ENCODE results near the gene CCDC40. TPM values are rescaled to one million over a fixed set of nuclear protein-coding genes. Genes with fewer than 3 reads are reported as not detected.

Gene CCDC40
- total and polyA plus RNA-seq, 2 donors (not counting 1 experiment from before 2014, with no cell fraction given): 0.63 to 3.2 TPM

DNA sequence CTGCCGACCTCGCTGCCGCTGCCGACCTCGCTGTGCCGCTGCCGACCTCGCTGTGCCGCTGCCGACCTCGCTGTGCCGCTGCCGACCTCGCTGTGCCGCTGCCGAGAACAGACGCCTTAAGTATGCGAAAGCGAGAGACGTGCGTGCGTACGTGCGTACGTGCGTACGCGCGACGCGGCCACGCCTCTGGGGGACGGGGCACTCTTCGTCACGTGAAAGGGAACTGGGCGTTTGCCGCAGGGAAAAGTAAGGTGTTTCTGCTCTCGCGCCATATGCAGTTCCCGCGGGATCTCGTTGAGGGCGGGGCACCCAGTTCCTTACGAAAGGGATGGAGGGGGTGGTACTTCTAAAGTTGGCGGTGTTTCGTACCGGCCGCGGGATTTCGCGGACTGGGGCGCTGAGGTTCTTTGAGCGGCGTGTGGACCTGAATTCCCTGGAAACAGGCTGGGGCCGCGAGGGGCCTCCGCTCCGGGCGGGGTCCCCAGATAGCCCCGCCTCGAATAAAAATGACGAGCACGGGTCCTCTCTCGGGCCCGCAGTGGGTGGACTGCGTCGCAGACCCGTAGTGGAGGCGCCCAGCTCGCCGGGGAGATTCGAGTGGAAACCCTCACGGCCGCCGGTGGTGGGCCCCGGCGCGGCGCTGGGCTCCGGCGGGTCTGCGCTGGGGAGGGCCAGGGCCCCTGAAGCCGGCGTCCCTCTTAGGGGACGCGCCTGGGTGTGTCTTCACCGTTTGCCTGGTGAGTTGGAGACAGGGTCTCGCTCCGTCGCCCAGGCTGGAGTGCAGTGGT lies 110.8 kb downstream of the CCDC40 start, which contains the start of gene EIF4A3:
EIF4A3 (minus strand) TSS at position 94 of the 788 bp plus-strand sequence. CDS start 167 bp downstream, outside the sequence.
- Mint-ChIP-seq H3K27me3 (no peaks in the 10 kb centered on the region), H3K9me3 (ENCODE audit: insufficient read depth) (no peaks in the 10 kb centered on the region), H3K27ac (peak within 1 kb of the TSS; percentile 97), H3K4me3 (peak within 1 kb of the TSS; percentile 95), H3K4me1 (peaks cover 36% of the 10 kb centered on the region)
- Histone ChIP-seq H3K36me3 (replicated peaks in 1 of 2; ENCODE audit: control extremely low read depth in 1 of 2, control insufficient read depth in 1 of 2, extremely low read depth in 1 of 2, insufficient read depth in 2 of 2, low read length in 1 of 2) (peaks cover 0 to 20% of the 10 kb centered on the region in 2 experiments), H3K27ac (ENCODE audit: low read length in 2 of 2) (peak within 1 kb of the TSS; percentile 82 to 87), H3K79me2 (ENCODE audit: control insufficient read depth, insufficient read depth, low read length) (peaks cover 50% of the 10 kb centered on the region), H2AFZ (ENCODE audit: insufficient read depth, low read depth, low read length, poor library complexity, severe bottlenecking) (peak within 1 kb of the TSS; percentile 76), H3K27me3 (replicated peaks in 1 of 4; ENCODE audit: control extremely low read depth in 1 of 4, control insufficient read depth in 3 of 4, insufficient read depth in 4 of 4, low read length in 3 of 4) (no peaks in the 10 kb centered on the region), H3K9ac (ENCODE audit: low read length) (peak within 1 kb of the TSS; percentile 75), H3K4me2 (replicated peaks; ENCODE audit: low read depth, low read length, poor library complexity, severe bottlenecking) (peak within 1 kb of the TSS; percentile 92), H3K4me1 (ENCODE audit: control insufficient read depth in 2 of 2, insufficient read depth in 2 of 2, low read length in 2 of 2) (peaks cover 25 to 37% of the 10 kb centered on the region in 2 donors), H4K20me1 (ENCODE audit: control insufficient read depth, insufficient read depth, low read length, poor library complexity, severe bottlenecking) (peaks cover 42% of the 10 kb centered on the region), H3K9me3 (ENCODE audit: control extremely low read depth in 1 of 3, control insufficient read depth in 2 of 3, insufficient read depth in 1 of 3, low read length in 2 of 3) (no peaks in the 10 kb centered on the region), H3K4me3 (ENCODE audit: control extremely low read depth in 1 of 5, extremely low read depth in 1 of 5, insufficient read depth in 1 of 5, low read depth in 2 of 5, low read length in 4 of 5) (peak within 1 kb of the TSS; percentile 61 to 94 (median 79))
- ChIA-PET CTCF (interaction anchor here (0.9 to 1.2 kb wide), 2 partner anchors 48 to 139 kb away, joined by 3 to 4 read pairs; no protein-coding TSS in a partner anchor), POLR2A (interaction anchor here (0.5 to 1.3 kb wide), 2 partner anchors 46 to 114 kb away, joined by 4 read pairs; partner anchors contain the start of gene GAA)
- WGBS (ENCODE audit: insufficient coverage): under 1% methylated on average over 90 of the region's 90 CpGs
- intact Hi-C loops (cut with micrococcal nuclease): loop anchor here (1.0 to 2.0 kb wide), 4 partner anchors 46 to 1076 kb away; partner anchors contain the start of genes CEP131, GAA and RNF213
- peak; percentile 90 for ATAC-seq (ENCODE audit: low read depth)
- TF ChIP-seq, protein P1, sequence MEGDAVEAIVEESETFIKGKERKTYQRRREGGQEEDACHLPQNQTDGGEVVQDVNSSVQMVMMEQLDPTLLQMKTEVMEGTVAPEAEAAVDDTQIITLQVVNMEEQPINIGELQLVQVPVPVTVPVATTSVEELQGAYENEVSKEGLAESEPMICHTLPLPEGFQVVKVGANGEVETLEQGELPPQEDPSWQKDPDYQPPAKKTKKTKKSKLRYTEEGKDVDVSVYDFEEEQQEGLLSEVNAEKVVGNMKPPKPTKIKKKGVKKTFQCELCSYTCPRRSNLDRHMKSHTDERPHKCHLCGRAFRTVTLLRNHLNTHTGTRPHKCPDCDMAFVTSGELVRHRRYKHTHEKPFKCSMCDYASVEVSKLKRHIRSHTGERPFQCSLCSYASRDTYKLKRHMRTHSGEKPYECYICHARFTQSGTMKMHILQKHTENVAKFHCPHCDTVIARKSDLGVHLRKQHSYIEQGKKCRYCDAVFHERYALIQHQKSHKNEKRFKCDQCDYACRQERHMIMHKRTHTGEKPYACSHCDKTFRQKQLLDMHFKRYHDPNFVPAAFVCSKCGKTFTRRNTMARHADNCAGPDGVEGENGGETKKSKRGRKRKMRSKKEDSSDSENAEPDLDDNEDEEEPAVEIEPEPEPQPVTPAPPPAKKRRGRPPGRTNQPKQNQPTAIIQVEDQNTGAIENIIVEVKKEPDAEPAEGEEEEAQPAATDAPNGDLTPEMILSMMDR (IDR thresholded peaks at IDR 0.05): no peak
- no peak for TF ChIP-seq EZH2 (IDR thresholded peaks at IDR 0.05; ENCODE audit: borderline replicate concordance, insufficient read depth, low read depth, low read length, poor library complexity, severe bottlenecking)
- DNase-seq: peak; percentile 99

Small RNA genes within 50 kb of the gene (small RNA-seq; reads per million reads assigned to genes)
- gene AC087741.2 (ENCODE audit: insufficient read length, low read depth, low replicate concordance) (not detected), gene MIR1268B (ENCODE audit: insufficient read length, low read depth, low replicate concordance) (not detected)

Other genes starting within 250 kb of the CCDC40 start
- gene CBX8, start 239.6 kb upstream of the CCDC40 start, total RNA-seq: 6.8 and 10.3 TPM in 2 replicates
- gene CBX8, start 239.6 kb upstream of the CCDC40 start, polyA plus RNA-seq: 0.31 and 0.36 TPM in 2 replicates
- 73.2 and 81.9 TPM in 2 replicates for gene CBX4, start 197.2 kb upstream of the CCDC40 start, total RNA-seq
- 96.2 and 115 TPM in 2 replicates for gene CBX4, start 197.2 kb upstream of the CCDC40 start, polyA plus RNA-seq
- gene TBC1D16, start 770 bp upstream of the CCDC40 start, total RNA-seq: 2.7 and 3.3 TPM in 2 replicates
- gene TBC1D16, start 770 bp upstream of the CCDC40 start, polyA plus RNA-seq: 0.82 and 1.2 TPM in 2 replicates
- 39.4 and 40.0 TPM in 2 replicates for gene GAA, start 64.9 kb downstream of the CCDC40 start, total RNA-seq
- gene GAA, start 64.9 kb downstream of the CCDC40 start, polyA plus RNA-seq: 32.3 and 33.4 TPM in 2 replicates
- gene EIF4A3, start 110.5 kb downstream of the CCDC40 start, total RNA-seq: 83.4 and 86.0 TPM in 2 replicates
- 137 and 251 TPM in 2 replicates for gene EIF4A3, start 110.5 kb downstream of the CCDC40 start, polyA plus RNA-seq
- gene CARD14, start 133.4 kb downstream of the CCDC40 start, total RNA-seq: not detected in 2 replicates
- 0.33 TPM in 1 of 2 replicates, not detected in the other for gene CARD14, start 133.4 kb downstream of the CCDC40 start, polyA plus RNA-seq
- 83.7 and 93.6 TPM in 2 replicates for gene SGSH, start 183.7 kb downstream of the CCDC40 start, total RNA-seq
- gene SGSH, start 183.7 kb downstream of the CCDC40 start, polyA plus RNA-seq: 44.5 and 124 TPM in 2 replicates
- 28.5 and 31.4 TPM in 2 replicates for gene SLC26A11, start 183.8 kb downstream of the CCDC40 start, total RNA-seq
- 10.1 and 13.0 TPM in 2 replicates for gene SLC26A11, start 183.8 kb downstream of the CCDC40 start, polyA plus RNA-seq
- 287 and 299 TPM in 2 replicates for gene RNF213, start 224.2 kb downstream of the CCDC40 start, total RNA-seq
- gene RNF213, start 224.2 kb downstream of the CCDC40 start, polyA plus RNA-seq: 121 and 134 TPM in 2 replicates

Data from B cell (primary cell).